Gastrocnemius medialis (tissue), 4 donors: ENCODE measurements around the gene GM2A.

Experiments used
- CTCF ChIP-seq, 5 experiments: fragments of 450-650 bp in 3 of 5; fragments of 200-600 bp in 2 of 5; sonication (generic) in 2 of 5; IDR thresholded peaks in 4 of 5; conservative IDR thresholded peaks in 1 of 5; 1 replicate in 4 of 5; 2 replicates in 1 of 5; pipeline ENCODE4 v1.5.1; 2016 to 2019; ENCODE audit warnings: antibody characterized with exemption in 5 of 5, mild to moderate bottlenecking in 3 of 5, moderate library complexity in 3 of 5
- POLR2A ChIP-seq, 2 donors: fragments of 450-650 bp; IDR thresholded peaks; one replicate each; pipeline ENCODE4 v1.6.1; 2017; ENCODE audit warnings: antibody characterized with exemption in 2 of 2, mild to moderate bottlenecking in 2 of 2, moderate library complexity in 2 of 2

GRCh38 chr5:151244206-151244605 lies 8.8 kb upstream of the GM2A start:
- no peak for TF ChIP-seq CTCF (IDR thresholded peaks at IDR 0.05 in 4 of 5, conservative IDR thresholded peaks at IDR 0.05 in 1 of 5)
- no peak for TF ChIP-seq POLR2A (IDR thresholded peaks at IDR 0.05)
